GM21515 (cell line): ENCODE results near the gene MEF2C.

Experiments
- ATAC-seq: cut with Tn5 transposase; IDR thresholded peaks from one replicate; pipeline ENCODE4 v1.9.1; 2021; ENCODE audit not compliant: unreplicated experiment

MEF2C gene

GRCh38 chr5:88888848-88889188 is 5.8 kb upstream of the MEF2C start:
- ATAC-seq: peak; percentile 5

GRCh38 chr5:88888291-88888690 is 5.3 kb upstream of the MEF2C start:
- ATAC-seq: no peak

- ATAC-seq: no peak
Observed at GRCh38 chr5:88887342-88887741, 4.4 kb upstream of the MEF2C start.

GRCh38 chr5:88886746-88887341 is 3.9 kb upstream of the MEF2C start:
- no peak for ATAC-seq

GRCh38 chr5:88886252-88886651 is 3.3 kb upstream of the MEF2C start:
- ATAC-seq: no peak

- ATAC-seq: no peak
Observed at GRCh38 chr5:88885002-88885401, 2.0 kb upstream of the MEF2C start.

GRCh38 chr5:88884608-88884877 is 1.6 kb upstream of the MEF2C start:
- no peak for ATAC-seq

GRCh38 chr5:88883836-88884607 is 1.0 kb upstream of the MEF2C start:
- ATAC-seq: peak; percentile 21

GRCh38 chr5:88882276-88883038 is 527 bp downstream of the MEF2C start:
- no peak for ATAC-seq

GRCh38 chr5:88881571-88881971 is 1.4 kb downstream of the MEF2C start:
- ATAC-seq: no peak

GRCh38 chr5:88880201-88880600 is 2.8 kb downstream of the MEF2C start:
- no peak for ATAC-seq

- no peak for ATAC-seq
Observed at GRCh38 chr5:88879724-88880123, 3.3 kb downstream of the MEF2C start.

GRCh38 chr5:88878976-88879375 is 4.0 kb downstream of the MEF2C start:
- ATAC-seq: no peak

- no peak for ATAC-seq
Observed at GRCh38 chr5:88877826-88878225, 5.2 kb downstream of the MEF2C start.

GRCh38 chr5:88876714-88877113 is 6.3 kb downstream of the MEF2C start:
- ATAC-seq: no peak

- no peak for ATAC-seq
Observed at GRCh38 chr5:88875341-88876234, 7.4 kb downstream of the MEF2C start.

GRCh38 chr5:88873447-88873846 is 9.5 kb downstream of the MEF2C start:
- ATAC-seq: no peak

GRCh38 chr5:88872971-88873370 is 10.0 kb downstream of the MEF2C start:
- ATAC-seq: no peak

GRCh38 chr5:88870285-88870684 is 12.7 kb downstream of the MEF2C start:
- ATAC-seq: no peak

GRCh38 chr5:88868468-88869068 is 14.4 kb downstream of the MEF2C start:
- ATAC-seq: no peak

GRCh38 chr5:88867638-88868037 is 15.3 kb downstream of the MEF2C start:
- no peak for ATAC-seq
